Bronchial epithelial cell (primary cell): ENCODE results near the gene TK2. TPM values are rescaled to one million over a fixed set of nuclear protein-coding genes. Genes with fewer than 3 reads are reported as not detected.

Experiments used
- DNase-seq: peaks from one replicate; pipeline ENCODE4 v3.0.0-alpha.2; 2010; ENCODE audit warnings: low read depth
- FAIRE-seq: peaks from 2 replicates; lab custom pipeline; 2011; peaks lifted over from hg19 to GRCh38; lab: Jason Lieb, UNC
- H3K27me3 ChIP-seq: 2 replicates; pipeline ENCODE4 v1.5.1; 2011; ENCODE audit warnings: low read length; ENCODE audit not compliant: control insufficient read depth, insufficient read depth
- H3K36me3 ChIP-seq: 2 replicates; pipeline ENCODE4 v1.5.1; 2011; ENCODE audit warnings: low read length; ENCODE audit not compliant: control insufficient read depth, insufficient read depth
- H3K4me3 ChIP-seq: 2 replicates; pipeline ENCODE4 v1.5.1; 2011; ENCODE audit warnings: mild to moderate bottlenecking, low read depth, low read length, control low read depth
- CTCF ChIP-seq: IDR thresholded peaks from 2 replicates; pipeline ENCODE4 v1.5.1; 2011; ENCODE audit warnings: mild to moderate bottlenecking, moderate library complexity, low read length, control low read depth, inconsistent platforms; ENCODE audit not compliant: insufficient read depth, severe bottlenecking
- total RNA-seq: library from RNA; depleted of rRNA; stranded (reverse); fragments of >200 nt; gene quantifications from 2 replicates; pipeline ENCODE4 v1.2.1, GENCODE V29; 2014

Gene TK2
- total RNA-seq, 1 donor from 2014 or later = 8.7 TPM

- no peaks in the 10 kb centered on the region for H3K27me3 ChIP-seq
- no peaks in the 10 kb centered on the region for H3K36me3 ChIP-seq
- no peak for FAIRE-seq
- DNase-seq = no peak
- no peak overlapping the region for H3K4me3 ChIP-seq
- TF ChIP-seq CTCF = no peak
Measured at GRCh38 chr16:66491716-66492064, 58.2 kb downstream of the TK2 start.

- no peak for TF ChIP-seq CTCF
- Histone ChIP-seq H3K4me3 (no peak overlapping the region), H3K36me3 (no peaks in the 10 kb centered on the region), H3K27me3 (no peaks in the 10 kb centered on the region)
- DNase-seq (no peak), FAIRE-seq (peak; percentile 91)
Measured at GRCh38 chr16:66490774-66491715, 58.9 kb downstream of the TK2 start.

GRCh38 chr16:66489818-66490217, 60.1 kb downstream of the TK2 start:
- no peak for DNase-seq
- H3K27me3 ChIP-seq = no peaks in the 10 kb centered on the region
- H3K4me3 ChIP-seq = no peak overlapping the region
- no peak for TF ChIP-seq CTCF
- H3K36me3 ChIP-seq = no peaks in the 10 kb centered on the region
- peak; percentile 18 for FAIRE-seq

- DNase-seq (no peak), FAIRE-seq (no peak)
- no peaks in the 10 kb centered on the region for H3K36me3 ChIP-seq
- no peak overlapping the region for H3K4me3 ChIP-seq
- H3K27me3 ChIP-seq = no peaks in the 10 kb centered on the region
- no peak for TF ChIP-seq CTCF
Measured at GRCh38 chr16:66489385-66489784, 60.5 kb downstream of the TK2 start.

GRCh38 chr16:66488505-66488904, 61.4 kb downstream of the TK2 start:
- TF ChIP-seq CTCF = no peak
- no peak for FAIRE-seq
- Histone ChIP-seq H3K4me3 (no peak overlapping the region), H3K27me3 (no peaks in the 10 kb centered on the region), H3K36me3 (no peaks in the 10 kb centered on the region)
- DNase-seq = no peak
